Measurements from ENCODE around the gene MUC6.
"Not testable (repeated sequence)": the region's sequence is repeated elsewhere in the genome, so short reads cannot be mapped to it uniquely, and the experiment has no call there.

Gene MUC6

GRCh38 chr11:992577-992976, 43.9 kb downstream of the MUC6 start:
- in situ Hi-C loops (cut with HindIII; ENCODE audit: low sequenced_read_pairs) = no loop called here

- in situ Hi-C loops (cut with HindIII; ENCODE audit: low sequenced_read_pairs) = no loop called here
These were observed 44.7 kb downstream of the MUC6 start for GRCh38 chr11:991711-992307.

- in situ Hi-C loops (cut with HindIII; ENCODE audit: low sequenced_read_pairs) = no loop called here
These were observed 45.5 kb downstream of the MUC6 start for GRCh38 chr11:991034-991433.

GRCh38 chr11:990101-990500, 46.4 kb downstream of the MUC6 start:
- in situ Hi-C loops (cut with HindIII; ENCODE audit: low sequenced_read_pairs) = no loop called here

GRCh38 chr11:987671-988070, 48.8 kb downstream of the MUC6 start:
- in situ Hi-C loops (cut with HindIII; ENCODE audit: low sequenced_read_pairs) = no loop called here

GRCh38 chr11:986952-987305, 49.6 kb downstream of the MUC6 start:
- in situ Hi-C loops (cut with HindIII; ENCODE audit: low sequenced_read_pairs) = no loop called here

GRCh38 chr11:986270-986951, 50.1 kb downstream of the MUC6 start:
- in situ Hi-C loops (cut with HindIII; ENCODE audit: low sequenced_read_pairs) = no loop called here

- in situ Hi-C loops (cut with HindIII; ENCODE audit: low sequenced_read_pairs) = no loop called here
These were observed 50.7 kb downstream of the MUC6 start for GRCh38 chr11:985848-986247.

- in situ Hi-C loops (cut with HindIII; ENCODE audit: low sequenced_read_pairs) = no loop called here
These were observed 51.1 kb downstream of the MUC6 start for GRCh38 chr11:985406-985805.

GRCh38 chr11:984546-984945, 52.0 kb downstream of the MUC6 start:
- in situ Hi-C loops (cut with HindIII; ENCODE audit: low sequenced_read_pairs) = no loop called here

- in situ Hi-C loops (cut with HindIII; ENCODE audit: low sequenced_read_pairs) = no loop called here
These were observed 54.8 kb downstream of the MUC6 start for GRCh38 chr11:981764-982163.

- in situ Hi-C loops (cut with HindIII; ENCODE audit: low sequenced_read_pairs) = no loop called here
These were observed 55.8 kb downstream of the MUC6 start for GRCh38 chr11:980438-981357.

- in situ Hi-C loops (cut with HindIII; ENCODE audit: low sequenced_read_pairs) = no loop called here
These were observed 57.7 kb downstream of the MUC6 start for GRCh38 chr11:978781-979180.

- in situ Hi-C loops (cut with HindIII; ENCODE audit: low sequenced_read_pairs) = no loop called here
These were observed 58.4 kb downstream of the MUC6 start for GRCh38 chr11:977830-978720.

- in situ Hi-C loops (cut with HindIII; ENCODE audit: low sequenced_read_pairs) = no loop called here
These were observed 59.9 kb downstream of the MUC6 start for GRCh38 chr11:976431-977160.

GRCh38 chr11:975827-976226, 60.7 kb downstream of the MUC6 start:
- in situ Hi-C loops (cut with HindIII; ENCODE audit: low sequenced_read_pairs) = no loop called here

GRCh38 chr11:975376-975775, 61.1 kb downstream of the MUC6 start:
- in situ Hi-C loops (cut with HindIII; ENCODE audit: low sequenced_read_pairs) = not testable (repeated sequence)

- in situ Hi-C loops (cut with HindIII; ENCODE audit: low sequenced_read_pairs) = no loop called here
These were observed 63.3 kb downstream of the MUC6 start for GRCh38 chr11:973237-973636.

GRCh38 chr11:972523-973211, 63.9 kb downstream of the MUC6 start:
- in situ Hi-C loops (cut with HindIII; ENCODE audit: low sequenced_read_pairs) = no loop called here

All from endothelial cell of hepatic sinusoid (primary cell).